Measurements from ENCODE around the gene FMN2. TPM values are rescaled to one million over a fixed set of nuclear protein-coding genes. Genes with fewer than 3 reads are reported as not detected.

The FMN2 gene
- total and polyA plus RNA-seq, 4 donors: 0.14 to 2.7 (median 1.2) TPM

- no peaks in the 10 kb centered on the region for H3K36me3 ChIP-seq (ENCODE audit: control insufficient read depth in 4 of 4, insufficient read depth in 4 of 4, low read length in 4 of 4)
- no peaks in the 10 kb centered on the region for H3K4me1 ChIP-seq (ENCODE audit: control insufficient read depth in 5 of 5, insufficient read depth in 5 of 5, low read length in 5 of 5)
- DNase-seq: no peak
- no peak overlapping the region for H3K27ac ChIP-seq (ENCODE audit: low read depth in 1 of 2, low read length in 1 of 2)
- H3K9ac ChIP-seq (ENCODE audit: insufficient read depth in 1 of 2, low read length in 2 of 2): no peak overlapping the region
- TF ChIP-seq CTCF (IDR thresholded peaks at IDR 0.05; ENCODE audit: control extremely low read depth, extremely low read depth): no peak
- no peaks in the 10 kb centered on the region for H3K27me3 ChIP-seq (ENCODE audit: control insufficient read depth in 3 of 3, insufficient read depth in 3 of 3, low read length in 2 of 3)
- H3K9me3 ChIP-seq (ENCODE audit: control insufficient read depth in 4 of 4, insufficient read depth in 3 of 4, low read length in 3 of 4): peaks cover 0 to 2% (median 0%) of the 10 kb centered on the region in 4 donors
- 81 to 86% methylated on average over 3 of the region's 3 CpGs for WGBS, 2 donors
- no peak for ATAC-seq (ENCODE audit: insufficient read depth, low FRiP score)
- H3K4me3 ChIP-seq: no peak overlapping the region
These were observed 395.8 kb downstream of the FMN2 start for GRCh38 chr1:240487493-240487892.

- ATAC-seq (ENCODE audit: insufficient read depth, low FRiP score) (no peak), DNase-seq (no peak)
- Histone ChIP-seq H3K27ac (ENCODE audit: low read depth in 1 of 2, low read length in 1 of 2) (no peak overlapping the region), H3K9ac (ENCODE audit: insufficient read depth in 1 of 2, low read length in 2 of 2) (no peak overlapping the region), H3K9me3 (ENCODE audit: control insufficient read depth in 4 of 4, insufficient read depth in 3 of 4, low read length in 3 of 4) (peaks cover 0 to 4% (median 0%) of the 10 kb centered on the region in 4 donors), H3K27me3 (ENCODE audit: control insufficient read depth in 3 of 3, insufficient read depth in 3 of 3, low read length in 2 of 3) (no peaks in the 10 kb centered on the region), H3K4me1 (ENCODE audit: control insufficient read depth in 5 of 5, insufficient read depth in 5 of 5, low read length in 5 of 5) (no peaks in the 10 kb centered on the region), H3K4me3 (no peak overlapping the region), H3K36me3 (ENCODE audit: control insufficient read depth in 4 of 4, insufficient read depth in 4 of 4, low read length in 4 of 4) (no peaks in the 10 kb centered on the region)
- TF ChIP-seq CTCF (IDR thresholded peaks at IDR 0.05; ENCODE audit: control extremely low read depth, extremely low read depth): no peak
- 56 to 72% methylated on average over 5 of the region's 5 CpGs for WGBS, 2 donors
These were observed 399.5 kb downstream of the FMN2 start for GRCh38 chr1:240491156-240491555.

GRCh38 chr1:240491796-240492195, 400.1 kb downstream of the FMN2 start:
- WGBS, 2 donors: 82 to 90% methylated on average over 7 of the region's 7 CpGs
- DNase-seq (no peak), ATAC-seq (ENCODE audit: insufficient read depth, low FRiP score) (no peak)
- Histone ChIP-seq H3K9me3 (ENCODE audit: control insufficient read depth in 4 of 4, insufficient read depth in 3 of 4, low read length in 3 of 4) (peaks cover 0 to 4% (median 0%) of the 10 kb centered on the region in 4 donors), H3K4me1 (ENCODE audit: control insufficient read depth in 5 of 5, insufficient read depth in 5 of 5, low read length in 5 of 5) (no peaks in the 10 kb centered on the region), H3K4me3 (no peak overlapping the region), H3K36me3 (ENCODE audit: control insufficient read depth in 4 of 4, insufficient read depth in 4 of 4, low read length in 4 of 4) (no peaks in the 10 kb centered on the region), H3K9ac (ENCODE audit: insufficient read depth in 1 of 2, low read length in 2 of 2) (no peak overlapping the region), H3K27me3 (ENCODE audit: control insufficient read depth in 3 of 3, insufficient read depth in 3 of 3, low read length in 2 of 3) (no peaks in the 10 kb centered on the region), H3K27ac (ENCODE audit: low read depth in 1 of 2, low read length in 1 of 2) (no peak overlapping the region)
- no peak for TF ChIP-seq CTCF (IDR thresholded peaks at IDR 0.05; ENCODE audit: control extremely low read depth, extremely low read depth)

GRCh38 chr1:240492832-240493440, 401.3 kb downstream of the FMN2 start:
- Histone ChIP-seq H3K9ac (ENCODE audit: insufficient read depth in 1 of 2, low read length in 2 of 2) (no peak overlapping the region), H3K27me3 (ENCODE audit: control insufficient read depth in 3 of 3, insufficient read depth in 3 of 3, low read length in 2 of 3) (no peaks in the 10 kb centered on the region), H3K4me1 (ENCODE audit: control insufficient read depth in 5 of 5, insufficient read depth in 5 of 5, low read length in 5 of 5) (peaks cover 0 to under 1% (median 0%) of the 10 kb centered on the region in 5 donors), H3K36me3 (ENCODE audit: control insufficient read depth in 4 of 4, insufficient read depth in 4 of 4, low read length in 4 of 4) (no peaks in the 10 kb centered on the region), H3K9me3 (ENCODE audit: control insufficient read depth in 4 of 4, insufficient read depth in 3 of 4, low read length in 3 of 4) (peaks cover 0 to 4% (median 0%) of the 10 kb centered on the region in 4 donors), H3K27ac (ENCODE audit: low read depth in 1 of 2, low read length in 1 of 2) (no peak overlapping the region), H3K4me3 (no peak overlapping the region)
- ATAC-seq (ENCODE audit: insufficient read depth, low FRiP score) (peak; percentile 19), DNase-seq (peak; percentile 19 to 47 (median 31))
- 42 to 45% methylated on average over 46 to 52 of the region's 52 CpGs for whole genome bisulfite sequencing, 2 donors
- no peak for TF ChIP-seq CTCF (IDR thresholded peaks at IDR 0.05; ENCODE audit: control extremely low read depth, extremely low read depth)
